Frontal cortex (tissue), 1 donor: ENCODE measurements around the gene HTR7. TPM values are rescaled to one million over a fixed set of nuclear protein-coding genes. Genes with fewer than 3 reads are reported as not detected.

ENCODE experiments used
- small RNA-seq: library from RNA; depleted of rRNA; stranded (forward); fragments of <200 nt; gene quantifications from one replicate; pipeline ENCODE3, GENCODE V24; 2014
- total RNA-seq: library from RNA; depleted of rRNA; stranded (reverse); fragments of >200 nt; gene quantifications from one replicate; pipeline ENCODE4 v1.2.3, GENCODE V29; 2014

The HTR7 gene
- total RNA-seq, 1 donor from 2014 or later, result 14.3 TPM

Small RNAs within 50 kb of the gene (small RNA-seq; reads per million reads assigned to genes)
- gene RF00019, result not detected

Other genes with a start within 250 kb of the HTR7 start
- gene RPP30, start 13.9 kb upstream of the HTR7 start, total RNA-seq, result 94.6 TPM
- not detected for gene ANKRD1, start 63.0 kb upstream of the HTR7 start, total RNA-seq